ENCODE results near the gene SLC35B2. TPM values are rescaled to one million over a fixed set of nuclear protein-coding genes. Genes with fewer than 3 reads are reported as not detected.

SLC35B2 gene
- total RNA-seq, 3 donors from 2014 or later, result 24.9 to 38.0 (median 31.6) TPM

- ATAC-seq (peak; percentile 82), DNase-seq (peak; percentile 92 to 94 (median 94))
- intact Hi-C loops (cut with DNase I, micrococcal nuclease), result no loop called here
- no peaks in the 10 kb centered on the region for H3K36me3 ChIP-seq (ENCODE audit: low read depth)
- H3K4me3 ChIP-seq, result peak overlapping the region; percentile 71
- peaks cover 15% of the 10 kb centered on the region for H3K4me1 ChIP-seq (ENCODE audit: low read depth)
- no peak for TF ChIP-seq CTCF (IDR thresholded peaks at IDR 0.05)
- no peaks in the 10 kb centered on the region for H3K9me3 ChIP-seq
These were observed 11.2 kb downstream of the SLC35B2 start for GRCh38 chr6:44245912-44246662.

DNA sequence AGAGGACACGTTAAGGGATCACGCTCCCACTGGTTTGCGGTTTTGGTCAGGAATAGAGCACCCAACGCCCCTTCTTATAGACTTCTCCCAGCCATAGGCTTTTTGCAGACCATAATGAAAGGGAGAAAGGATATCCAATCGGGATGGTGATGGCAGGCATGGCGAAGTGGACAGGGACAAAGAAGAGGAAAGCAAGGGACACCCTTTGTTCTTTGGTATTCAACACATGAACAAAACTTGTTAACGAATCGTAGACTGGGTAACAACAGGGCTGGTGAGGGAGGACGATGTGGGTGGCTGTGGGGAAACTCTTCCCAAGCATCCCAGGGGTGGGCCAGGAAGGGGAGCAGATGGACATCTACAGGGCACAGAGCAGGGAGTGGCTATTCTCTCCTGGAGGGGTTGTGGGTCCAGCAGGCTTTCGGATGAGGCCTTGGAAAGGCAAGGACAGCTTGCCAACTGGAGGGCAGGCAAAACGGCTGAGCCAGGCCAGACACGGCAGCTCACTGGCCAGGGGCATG, 11.9 kb downstream of the SLC35B2 start:
- intact Hi-C loops (cut with DNase I, micrococcal nuclease), result no loop called here
- ATAC-seq, result no peak
- H3K9me3 ChIP-seq, result no peaks in the 10 kb centered on the region
- peaks cover 15% of the 10 kb centered on the region for H3K4me1 ChIP-seq (ENCODE audit: low read depth)
- H3K4me3 ChIP-seq, result no peak overlapping the region
- DNase-seq, result peak in 1 of 3 donors; percentile 62
- TF ChIP-seq CTCF (IDR thresholded peaks at IDR 0.05), result no peak
- H3K36me3 ChIP-seq (ENCODE audit: low read depth), result no peaks in the 10 kb centered on the region

DNA sequence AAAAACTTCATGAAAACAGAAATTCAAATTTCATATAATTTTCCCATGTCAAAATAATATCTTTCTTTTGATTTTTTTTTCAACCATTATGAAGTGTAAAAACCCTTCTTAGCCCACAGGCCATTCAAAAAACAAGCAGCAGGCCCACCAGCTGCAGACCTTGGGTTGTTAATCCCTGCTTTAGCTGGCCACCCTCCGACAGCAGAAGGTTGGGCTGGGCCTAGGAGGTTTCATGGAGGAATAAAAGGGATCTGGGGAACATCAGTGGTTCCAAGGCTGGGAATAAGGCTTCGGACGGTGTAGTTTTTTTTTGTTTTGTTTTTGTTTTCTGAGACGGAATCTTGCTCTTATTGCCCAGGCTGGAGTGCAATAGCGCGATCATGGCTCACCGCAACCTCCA, 14.0 kb downstream of the SLC35B2 start:
- intact Hi-C loops (cut with DNase I, micrococcal nuclease), result no loop called here
- H3K4me1 ChIP-seq (ENCODE audit: low read depth), result peaks cover 6% of the 10 kb centered on the region
- no peak overlapping the region for H3K4me3 ChIP-seq
- peak in 1 of 3 donors; percentile 1 for DNase-seq
- no peak for ATAC-seq
- no peak for TF ChIP-seq CTCF (IDR thresholded peaks at IDR 0.05)
- no peaks in the 10 kb centered on the region for H3K9me3 ChIP-seq
- H3K36me3 ChIP-seq (ENCODE audit: low read depth), result no peaks in the 10 kb centered on the region

GRCh38 chr6:44238687-44239350, 18.5 kb downstream of the SLC35B2 start:
- Histone ChIP-seq H3K9me3 (no peaks in the 10 kb centered on the region), H3K36me3 (ENCODE audit: low read depth) (no peaks in the 10 kb centered on the region), H3K4me1 (ENCODE audit: low read depth) (peaks cover 18% of the 10 kb centered on the region), H3K4me3 (no peak overlapping the region)
- no peak for TF ChIP-seq CTCF (IDR thresholded peaks at IDR 0.05)
- ATAC-seq, result peak; percentile 5
- peak in 1 of 3 donors; percentile 28 for DNase-seq
- intact Hi-C loops (cut with DNase I, micrococcal nuclease), result loop anchor here in 1 of 2 donors (10.0 kb wide), 1 partner anchor 64 kb away; no protein-coding TSS in a partner anchor

DNA sequence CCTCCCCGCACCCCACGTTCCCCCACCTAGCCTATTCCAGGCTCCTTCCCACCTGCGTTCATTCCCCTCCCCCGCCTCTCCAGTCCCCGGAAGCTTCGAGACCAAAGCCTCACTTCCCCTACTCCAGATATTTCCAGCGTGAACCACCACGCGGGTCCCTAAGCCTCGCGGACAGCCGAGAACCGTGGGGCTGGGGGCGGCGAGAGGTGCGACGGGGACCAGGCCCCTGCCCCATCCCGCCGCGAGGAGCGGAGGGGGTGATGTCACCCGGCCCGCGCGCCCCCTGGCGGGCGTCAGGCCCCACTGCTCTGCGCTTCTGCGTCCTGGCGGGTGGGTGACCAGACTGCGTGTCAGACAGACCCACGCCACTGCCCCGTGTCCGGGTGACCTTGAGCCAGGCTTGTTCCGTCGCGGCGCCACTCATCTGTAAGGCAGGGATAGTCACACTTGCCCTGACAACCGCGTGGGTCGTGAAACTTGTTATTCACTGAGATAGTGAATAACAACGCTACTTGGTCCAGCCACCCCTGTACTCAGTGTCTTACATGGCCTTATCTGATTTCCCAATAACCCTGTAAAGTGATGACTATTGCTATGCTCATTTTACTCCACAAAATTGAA, 19.4 kb downstream of the SLC35B2 start:
- Histone ChIP-seq H3K4me3 (peak overlapping the region; percentile 19), H3K9me3 (no peaks in the 10 kb centered on the region), H3K36me3 (ENCODE audit: low read depth) (no peaks in the 10 kb centered on the region), H3K4me1 (ENCODE audit: low read depth) (peaks cover 18% of the 10 kb centered on the region)
- peak; percentile 95 for TF ChIP-seq CTCF (IDR thresholded peaks at IDR 0.05)
- intact Hi-C loops (cut with DNase I, micrococcal nuclease), result loop anchor here in 1 of 2 donors (10.0 kb wide), 1 partner anchor 63 kb away; no protein-coding TSS in a partner anchor
- peak; percentile 84 to 89 (median 87) for DNase-seq
- peak; percentile 84 for ATAC-seq

Data from mucosa of descending colon (tissue), 3 donors.